GM12878 (cell line): ENCODE data around the gene PARP11. TPM values are rescaled to one million over a fixed set of nuclear protein-coding genes. Genes with fewer than 3 reads are reported as not detected.
A peak's percentile ranks its signal among the peaks of the same experiment; 100 is the strongest.

ENCODE experiments used
- BACH1 ChIP-seq: fragments of 450-650 bp; IDR thresholded peaks from 2 replicates; pipeline ENCODE4 v1.6.1; 2017; ENCODE audit warnings: mild to moderate bottlenecking, borderline replicate concordance
- BHLHE40 ChIP-seq, 2 experiments: fragments of 450-650 bp in 1 of 2; IDR thresholded peaks; 2 replicates each; pipeline ENCODE4 v1.6.1; 2011 to 2017; ENCODE audit warnings: low read depth in 2 of 2, borderline replicate concordance in 1 of 2, improper control_type of control experiment in 1 of 2, low read length in 1 of 2, mild to moderate bottlenecking in 1 of 2
- BRCA1 ChIP-seq: IDR thresholded peaks from 2 replicates; pipeline ENCODE4 v1.6.1; 2011; ENCODE audit warnings: low read depth, low read length, improper control_type of control experiment
- CBFB ChIP-seq: IDR thresholded peaks from 2 replicates; pipeline ENCODE4 v1.6.1; 2016; ENCODE audit warnings: antibody characterized with exemption, low read depth
- CBX5 ChIP-seq: sonication (generic); IDR thresholded peaks from 2 replicates; pipeline ENCODE4 v1.6.1; 2016; ENCODE audit warnings: low read depth, moderate library complexity, mild to moderate bottlenecking, inconsistent platforms
- CEBPB ChIP-seq, 2 experiments: fragments of 150-350 bp in 1 of 2; IDR thresholded peaks; 2 replicates each; pipeline ENCODE4 v1.6.1; 2012 to 2014; ENCODE audit warnings: low read depth in 2 of 2, low read length in 2 of 2, borderline replicate concordance in 1 of 2, inconsistent platforms in 1 of 2
- DPF2 ChIP-seq: fragments of 450-650 bp; IDR thresholded peaks from 2 replicates; pipeline ENCODE4 v1.6.1; 2017; ENCODE audit warnings: mild to moderate bottlenecking
- HDAC6 ChIP-seq: fragments of 200-600 bp; sonication (generic); IDR thresholded peaks from one replicate; pipeline ENCODE4 v1.8.0; 2017; ENCODE audit warnings: antibody characterized with exemption; ENCODE audit not compliant: unreplicated experiment
- MEF2A ChIP-seq: IDR thresholded peaks from 2 replicates; pipeline ENCODE4 v1.6.1; 2011; ENCODE audit warnings: low read depth, mild to moderate bottlenecking, low read length, moderate library complexity; ENCODE audit not compliant: insufficient read depth
- MTA3 ChIP-seq: IDR thresholded peaks from 2 replicates; pipeline ENCODE4 v1.6.1; 2012; ENCODE audit warnings: low read length, inconsistent platforms, borderline replicate concordance
- NR2F1 ChIP-seq: fragments of 450-650 bp; conservative IDR thresholded peaks from 2 replicates; pipeline ENCODE4 v1.6.1; 2017; ENCODE audit warnings: mild to moderate bottlenecking
- NRF1 ChIP-seq: conservative IDR thresholded peaks from 2 replicates; pipeline ENCODE4 v1.6.1; 2011; ENCODE audit warnings: mild to moderate bottlenecking, low read depth, low read length, improper control_type of control experiment
- RB1 ChIP-seq: fragments of 450-650 bp; formaldehyde crosslinking; IDR thresholded peaks from 2 replicates; pipeline ENCODE4 v1.6.1; 2017; ENCODE audit warnings: mild to moderate bottlenecking, borderline replicate concordance
- RELA ChIP-seq: fragments of 450-650 bp; IDR thresholded peaks from 2 replicates; pipeline ENCODE4 v1.8.0; 2014; ENCODE audit warnings: borderline replicate concordance; ENCODE audit not compliant: partially characterized antibody
- RUNX3 ChIP-seq: IDR thresholded peaks from 2 replicates; pipeline ENCODE4 v1.6.1; 2012; ENCODE audit warnings: low read length, inconsistent platforms
- SP1 ChIP-seq: IDR thresholded peaks from one replicate; pipeline ENCODE4 v1.6.1; 2011; ENCODE audit warnings: low read depth, low read length
- SREBF2 ChIP-seq: IDR thresholded peaks from 2 replicates; pipeline ENCODE4 v1.6.1; 2012; ENCODE audit warnings: mild to moderate bottlenecking, low read length
- SUPT20H ChIP-seq: IDR thresholded peaks from 2 replicates; pipeline ENCODE4 v1.6.1; 2011; ENCODE audit warnings: low read depth, mild to moderate bottlenecking, low read length, moderate library complexity, borderline replicate concordance; ENCODE audit not compliant: control insufficient read depth
- YY1 ChIP-seq: IDR thresholded peaks from 2 replicates; pipeline ENCODE4 v1.6.1; 2011; ENCODE audit warnings: low read depth, mild to moderate bottlenecking, low read length
- polyA plus RNA-seq, 11 experiments: library from polyadenylated mRNA; depleted of rRNA in 4 of 11; unstranded in 6 of 11; stranded (reverse) in 5 of 11; fragments of >200 nt; fragmentation: Nextera tagmentation in 4 of 11; fragmentation: Illumina TruSeq in 1 of 11; extraction: Ambion mirVana in 4 of 11; extraction: Trizol in 1 of 11; gene quantifications; 1 replicate in 1 of 11; 2 replicates in 10 of 11; pipeline versions ENCODE4 v1.2.1 to v1.2.3, GENCODE V29; 2011 to 2016; ENCODE audit warnings: inconsistent platforms in 2 of 11, missing spikeins in 2 of 11, low read depth in 1 of 11
- total RNA-seq, 4 experiments: library from RNA; depleted of rRNA in 3 of 4; stranded (reverse); fragments of >200 nt in 3 of 4; fragmentation: Illumina TruSeq in 1 of 4; extraction: Trizol in 1 of 4; gene quantifications; 2 replicates each; pipeline versions ENCODE4 v1.2.1 to v1.2.3, GENCODE V29; 2013 to 2021
- TF ChIP-seq, protein P1 (sequence below): fragments of 450-650 bp; formaldehyde crosslinking; IDR thresholded peaks from 2 replicates; pipeline ENCODE4 v1.4.0; 2022; ENCODE audit warnings: mild to moderate bottlenecking, moderate library complexity
- TF ChIP-seq, protein P2 (sequence below): IDR thresholded peaks from 2 replicates; pipeline ENCODE4 v1.6.1; 2012; ENCODE audit warnings: low read length, inconsistent platforms
- TF ChIP-seq, protein P3 (sequence below): fragments of 450-650 bp; IDR thresholded peaks from 2 replicates; pipeline ENCODE4 v1.6.1; 2017; ENCODE audit warnings: mild to moderate bottlenecking, moderate library complexity

PARP11 gene
- total and polyA plus RNA-seq, 10 of the 15 experiments (the other 5 are each of a cell fraction or from before 2014, with no cell fraction given) = 3.0 to 14.1 (median 6.3) TPM

DNA sequence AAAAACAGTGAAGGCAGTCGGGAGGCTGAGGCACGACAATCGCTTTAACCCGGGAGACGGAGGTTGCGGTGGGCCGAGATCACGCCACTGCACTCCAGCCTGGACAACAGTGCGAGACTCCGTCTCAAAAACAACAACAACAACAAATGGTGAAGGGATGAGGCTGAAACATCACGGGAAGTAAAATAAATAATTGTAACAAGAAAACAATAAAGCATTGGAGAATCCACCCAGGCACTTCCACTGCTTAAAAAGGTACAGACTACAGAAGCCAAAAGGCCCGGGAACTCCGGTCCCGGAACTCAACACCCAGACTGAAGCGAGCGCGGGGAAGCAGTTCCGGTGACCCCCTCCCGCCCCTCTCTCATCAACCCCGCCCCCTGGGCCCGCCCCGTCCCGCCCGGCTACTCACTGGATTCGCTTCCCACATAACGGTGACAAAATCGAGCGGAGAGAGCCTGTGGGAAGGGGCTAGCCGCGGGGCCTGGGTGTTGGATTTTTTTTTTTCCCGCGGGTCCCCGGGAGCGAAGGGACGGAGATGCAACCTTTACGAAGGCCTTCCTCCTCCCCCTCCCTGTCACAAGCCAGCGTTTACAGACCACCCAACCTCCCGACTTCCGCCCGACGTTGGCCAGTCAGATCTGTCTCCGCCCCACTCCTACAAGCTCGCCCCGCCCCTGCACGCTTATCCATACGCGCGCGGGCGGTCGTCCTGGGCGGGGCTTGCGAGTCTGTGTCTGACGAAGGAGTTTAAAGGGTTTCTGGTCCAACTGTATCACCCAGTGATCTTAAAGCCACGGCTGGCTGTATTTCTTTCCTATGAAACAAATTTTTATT is at the start of gene PARP11 (continued):
- TF ChIP-seq, protein P1, sequence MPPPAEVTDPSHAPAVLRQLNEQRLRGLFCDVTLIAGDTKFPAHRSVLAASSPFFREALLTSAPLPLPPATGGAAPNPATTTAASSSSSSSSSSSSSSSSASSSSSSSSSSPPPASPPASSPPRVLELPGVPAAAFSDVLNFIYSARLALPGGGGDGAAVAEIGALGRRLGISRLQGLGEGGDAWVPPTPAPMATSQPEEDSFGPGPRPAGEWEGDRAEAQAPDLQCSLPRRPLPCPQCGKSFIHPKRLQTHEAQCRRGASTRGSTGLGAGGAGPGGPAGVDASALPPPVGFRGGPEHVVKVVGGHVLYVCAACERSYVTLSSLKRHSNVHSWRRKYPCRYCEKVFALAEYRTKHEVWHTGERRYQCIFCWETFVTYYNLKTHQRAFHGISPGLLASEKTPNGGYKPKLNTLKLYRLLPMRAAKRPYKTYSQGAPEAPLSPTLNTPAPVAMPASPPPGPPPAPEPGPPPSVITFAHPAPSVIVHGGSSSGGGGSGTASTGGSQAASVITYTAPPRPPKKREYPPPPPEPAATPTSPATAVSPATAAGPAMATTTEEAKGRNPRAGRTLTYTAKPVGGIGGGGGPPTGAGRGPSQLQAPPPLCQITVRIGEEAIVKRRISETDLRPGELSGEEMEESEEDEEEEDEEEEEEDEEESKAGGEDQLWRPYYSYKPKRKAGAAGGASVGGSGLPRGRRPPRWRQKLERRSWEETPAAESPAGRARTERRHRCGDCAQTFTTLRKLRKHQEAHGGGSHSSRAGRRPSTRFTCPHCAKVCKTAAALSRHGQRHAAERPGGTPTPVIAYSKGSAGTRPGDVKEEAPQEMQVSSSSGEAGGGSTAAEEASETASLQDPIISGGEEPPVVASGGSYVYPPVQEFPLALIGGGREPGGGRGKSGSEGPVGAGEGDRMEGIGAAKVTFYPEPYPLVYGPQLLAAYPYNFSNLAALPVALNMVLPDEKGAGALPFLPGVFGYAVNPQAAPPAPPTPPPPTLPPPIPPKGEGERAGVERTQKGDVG (CRISPR knock-in tag) = no peak
- TF ChIP-seq HDAC6 (no peak), NRF1 (no peak), CBX5 (no peak), RELA (no peak), CEBPB (IDR thresholded peaks at IDR 0.05; ENCODE audit: borderline replicate concordance in 1 of 2, low read depth in 2 of 2, low read length in 2 of 2) (no peak), BHLHE40 (IDR thresholded peaks at IDR 0.05; ENCODE audit: borderline replicate concordance in 1 of 2, low read depth in 2 of 2, low read length in 1 of 2) (peak; percentile 94 to 96; a peak in 3 of 4 replicates), NR2F1 (no peak), BACH1 (no peak), DPF2 (no peak), SUPT20H (no peak), CBFB (no peak), RUNX3 (no peak; the same call in 1 of the 2 replicates), SP1 (peak; percentile 77), SREBF2 (no peak), YY1 (no peak), BRCA1 (no peak), RB1 (no peak), MEF2A (no peak), MTA3 (no peak)
- TF ChIP-seq, protein P2, sequence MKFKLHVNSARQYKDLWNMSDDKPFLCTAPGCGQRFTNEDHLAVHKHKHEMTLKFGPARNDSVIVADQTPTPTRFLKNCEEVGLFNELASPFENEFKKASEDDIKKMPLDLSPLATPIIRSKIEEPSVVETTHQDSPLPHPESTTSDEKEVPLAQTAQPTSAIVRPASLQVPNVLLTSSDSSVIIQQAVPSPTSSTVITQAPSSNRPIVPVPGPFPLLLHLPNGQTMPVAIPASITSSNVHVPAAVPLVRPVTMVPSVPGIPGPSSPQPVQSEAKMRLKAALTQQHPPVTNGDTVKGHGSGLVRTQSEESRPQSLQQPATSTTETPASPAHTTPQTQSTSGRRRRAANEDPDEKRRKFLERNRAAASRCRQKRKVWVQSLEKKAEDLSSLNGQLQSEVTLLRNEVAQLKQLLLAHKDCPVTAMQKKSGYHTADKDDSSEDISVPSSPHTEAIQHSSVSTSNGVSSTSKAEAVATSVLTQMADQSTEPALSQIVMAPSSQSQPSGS = no peak
- TF ChIP-seq, protein P3, sequence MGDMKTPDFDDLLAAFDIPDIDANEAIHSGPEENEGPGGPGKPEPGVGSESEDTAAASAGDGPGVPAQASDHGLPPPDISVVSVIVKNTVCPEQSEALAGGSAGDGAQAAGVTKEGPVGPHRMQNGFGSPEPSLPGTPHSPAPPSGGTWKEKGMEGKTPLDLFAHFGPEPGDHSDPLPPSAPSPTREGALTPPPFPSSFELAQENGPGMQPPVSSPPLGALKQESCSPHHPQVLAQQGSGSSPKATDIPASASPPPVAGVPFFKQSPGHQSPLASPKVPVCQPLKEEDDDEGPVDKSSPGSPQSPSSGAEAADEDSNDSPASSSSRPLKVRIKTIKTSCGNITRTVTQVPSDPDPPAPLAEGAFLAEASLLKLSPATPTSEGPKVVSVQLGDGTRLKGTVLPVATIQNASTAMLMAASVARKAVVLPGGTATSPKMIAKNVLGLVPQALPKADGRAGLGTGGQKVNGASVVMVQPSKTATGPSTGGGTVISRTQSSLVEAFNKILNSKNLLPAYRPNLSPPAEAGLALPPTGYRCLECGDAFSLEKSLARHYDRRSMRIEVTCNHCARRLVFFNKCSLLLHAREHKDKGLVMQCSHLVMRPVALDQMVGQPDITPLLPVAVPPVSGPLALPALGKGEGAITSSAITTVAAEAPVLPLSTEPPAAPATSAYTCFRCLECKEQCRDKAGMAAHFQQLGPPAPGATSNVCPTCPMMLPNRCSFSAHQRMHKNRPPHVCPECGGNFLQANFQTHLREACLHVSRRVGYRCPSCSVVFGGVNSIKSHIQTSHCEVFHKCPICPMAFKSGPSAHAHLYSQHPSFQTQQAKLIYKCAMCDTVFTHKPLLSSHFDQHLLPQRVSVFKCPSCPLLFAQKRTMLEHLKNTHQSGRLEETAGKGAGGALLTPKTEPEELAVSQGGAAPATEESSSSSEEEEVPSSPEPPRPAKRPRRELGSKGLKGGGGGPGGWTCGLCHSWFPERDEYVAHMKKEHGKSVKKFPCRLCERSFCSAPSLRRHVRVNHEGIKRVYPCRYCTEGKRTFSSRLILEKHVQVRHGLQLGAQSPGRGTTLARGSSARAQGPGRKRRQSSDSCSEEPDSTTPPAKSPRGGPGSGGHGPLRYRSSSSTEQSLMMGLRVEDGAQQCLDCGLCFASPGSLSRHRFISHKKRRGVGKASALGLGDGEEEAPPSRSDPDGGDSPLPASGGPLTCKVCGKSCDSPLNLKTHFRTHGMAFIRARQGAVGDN = no peak
